Glutamatergic neuron (in vitro differentiated cells): Measurements from ENCODE around the gene PITX3. TPM values are rescaled to one million over a fixed set of nuclear protein-coding genes. Genes with fewer than 3 reads are reported as not detected.

ENCODE experiments used
- DNase-seq: peaks from one replicate; pipeline ENCODE4 v3.0.0; 2022
- H3K27ac Mint-ChIP-seq: one replicate; pipeline ENCODE4 v1.8.0; 2020; ENCODE audit warnings: mild to moderate bottlenecking, mixed read lengths, inconsistent platforms; ENCODE audit not compliant: unreplicated experiment
- H3K27me3 Mint-ChIP-seq: one replicate; pipeline ENCODE4 v1.8.0; 2020; ENCODE audit warnings: mild to moderate bottlenecking, moderate library complexity, mixed read lengths, inconsistent platforms; ENCODE audit not compliant: unreplicated experiment
- H3K36me3 Mint-ChIP-seq: one replicate; pipeline ENCODE4 v1.8.0; 2020; ENCODE audit warnings: mild to moderate bottlenecking, mixed read lengths, inconsistent platforms; ENCODE audit not compliant: unreplicated experiment
- H3K4me1 Mint-ChIP-seq: one replicate; pipeline ENCODE4 v1.8.0; 2020; ENCODE audit warnings: mild to moderate bottlenecking, low read depth, mixed read lengths, inconsistent platforms; ENCODE audit not compliant: unreplicated experiment
- H3K4me3 Mint-ChIP-seq: one replicate; pipeline ENCODE4 v1.8.0; 2020; ENCODE audit warnings: mild to moderate bottlenecking, mixed read lengths, inconsistent platforms; ENCODE audit not compliant: unreplicated experiment
- H3K9me3 Mint-ChIP-seq: one replicate; pipeline ENCODE4 v1.8.0; 2020; ENCODE audit warnings: mild to moderate bottlenecking, moderate library complexity, mixed read lengths, inconsistent platforms; ENCODE audit not compliant: unreplicated experiment
- CTCF ChIP-seq: fragments of 200-600 bp; sonication (generic); IDR thresholded peaks from one replicate; pipeline ENCODE4 v1.5.0; 2021; ENCODE audit not compliant: partially characterized antibody, unreplicated experiment
- total RNA-seq: library from RNA; stranded (reverse); fragmentation: NEBNext Ultra II Directional; extraction: Animal tissue kit (Norgen Biotek cat#: 25700); gene quantifications from one replicate; pipeline ENCODE4 v1.2.1, GENCODE V29; 2021; ENCODE audit not compliant: unreplicated experiment

The PITX3 gene
- total RNA-seq, 1 donor from 2014 or later, result not detected

DNA sequence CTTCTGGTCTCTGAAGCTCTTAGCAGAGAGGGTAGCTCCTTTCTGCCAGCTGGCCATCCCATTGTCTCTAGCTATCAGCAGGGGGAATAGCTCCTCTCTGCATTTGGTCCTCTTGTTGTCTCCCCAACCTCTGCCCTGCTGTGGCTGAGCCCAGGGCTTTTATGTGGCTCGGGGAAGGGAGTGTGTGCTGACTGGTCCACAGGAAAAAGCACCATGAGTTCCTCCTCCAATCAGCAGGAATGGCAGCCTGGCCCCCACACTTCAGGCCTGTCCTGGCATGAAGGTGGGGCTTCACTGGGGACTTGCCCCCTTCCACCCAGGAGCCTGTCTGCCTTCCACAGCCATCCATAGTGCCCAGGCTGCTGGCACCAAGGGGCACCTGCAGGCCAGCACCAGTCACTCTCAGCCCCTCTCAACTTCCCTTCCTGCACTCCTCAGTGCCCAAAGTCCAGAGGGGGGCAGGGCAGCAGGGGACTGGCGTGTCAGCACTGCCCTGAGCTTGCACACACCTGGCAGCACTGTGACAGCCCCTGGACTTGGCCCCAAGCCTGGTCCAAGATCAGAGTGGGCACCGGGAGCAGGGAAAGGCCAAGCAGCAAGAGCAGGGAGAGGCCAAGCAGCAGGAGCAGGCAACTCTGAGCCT, 52.9 kb downstream of the PITX3 start:
- Mint-ChIP-seq H3K36me3 (peaks cover 23% of the 10 kb centered on the region), H3K9me3 (peaks cover 13% of the 10 kb centered on the region), H3K4me1 (no peaks in the 10 kb centered on the region), H3K4me3 (no peak overlapping the region), H3K27me3 (no peaks in the 10 kb centered on the region), H3K27ac (no peak overlapping the region)
- no peak for TF ChIP-seq CTCF
- no peak for DNase-seq

DNA sequence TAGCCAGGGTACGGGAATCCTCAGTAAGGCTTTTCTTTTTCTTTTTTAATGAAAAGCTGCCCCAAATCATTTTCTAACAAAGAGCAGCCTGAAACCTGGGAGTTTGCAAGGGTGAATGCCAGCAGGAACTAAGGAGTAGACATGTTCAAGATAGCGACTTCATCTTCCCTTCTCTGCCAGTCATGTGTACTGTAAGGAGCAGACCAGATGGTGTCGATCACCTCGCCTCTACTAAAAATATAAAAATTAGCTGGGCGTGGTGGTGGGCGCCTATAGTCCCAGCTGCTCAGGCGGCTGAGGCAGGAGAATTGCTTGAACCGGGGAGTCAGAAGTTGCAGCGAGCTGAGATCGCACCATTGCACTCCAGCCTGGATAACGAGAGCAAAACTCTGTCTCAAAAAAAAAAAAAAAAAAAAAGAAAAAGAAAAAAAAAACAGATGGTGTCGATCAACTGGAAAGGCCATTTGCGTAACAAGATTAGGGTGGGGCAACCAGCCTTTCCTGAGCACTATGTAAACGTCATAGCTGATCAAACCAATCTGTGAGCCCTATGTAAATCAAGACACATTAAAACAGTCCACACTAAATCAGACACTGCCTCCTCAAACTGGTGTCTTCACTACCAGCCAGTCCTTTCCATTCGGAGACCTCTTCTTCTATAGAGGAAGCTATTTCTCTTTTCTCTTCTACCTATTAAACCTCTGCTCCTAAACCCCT, 55.3 kb downstream of the PITX3 start:
- no peak overlapping the region for H3K27ac Mint-ChIP-seq
- no peak for TF ChIP-seq CTCF
- H3K4me3 Mint-ChIP-seq, result no peak overlapping the region
- peaks cover 13% of the 10 kb centered on the region for H3K36me3 Mint-ChIP-seq
- no peak for DNase-seq
- no peaks in the 10 kb centered on the region for H3K4me1 Mint-ChIP-seq
- H3K9me3 Mint-ChIP-seq, result peaks cover 5% of the 10 kb centered on the region
- H3K27me3 Mint-ChIP-seq, result no peaks in the 10 kb centered on the region

DNA sequence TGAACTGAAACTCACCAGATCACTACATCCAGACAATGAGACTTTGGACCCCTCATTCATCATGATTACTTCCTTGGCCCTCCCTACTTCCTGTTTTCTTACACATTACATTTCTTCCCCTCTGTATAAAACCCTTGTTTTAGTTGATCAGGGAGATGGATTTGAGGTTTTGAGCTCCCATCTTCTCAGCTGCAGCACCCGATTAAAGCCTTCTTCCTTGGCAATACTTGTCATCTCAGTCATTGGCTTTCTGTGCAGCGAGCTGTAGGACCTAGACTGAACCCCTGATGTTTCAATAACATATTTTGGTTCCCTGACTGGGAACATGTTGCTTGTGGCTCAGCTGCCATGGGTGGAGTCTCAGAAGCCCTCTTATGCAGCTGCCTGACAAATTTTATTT, 56.0 kb downstream of the PITX3 start:
- Mint-ChIP-seq H3K36me3 (peaks cover 13% of the 10 kb centered on the region), H3K9me3 (peaks cover 5% of the 10 kb centered on the region), H3K27me3 (no peaks in the 10 kb centered on the region), H3K4me1 (no peaks in the 10 kb centered on the region), H3K4me3 (no peak overlapping the region), H3K27ac (no peak overlapping the region)
- no peak for DNase-seq
- TF ChIP-seq CTCF, result no peak

DNA sequence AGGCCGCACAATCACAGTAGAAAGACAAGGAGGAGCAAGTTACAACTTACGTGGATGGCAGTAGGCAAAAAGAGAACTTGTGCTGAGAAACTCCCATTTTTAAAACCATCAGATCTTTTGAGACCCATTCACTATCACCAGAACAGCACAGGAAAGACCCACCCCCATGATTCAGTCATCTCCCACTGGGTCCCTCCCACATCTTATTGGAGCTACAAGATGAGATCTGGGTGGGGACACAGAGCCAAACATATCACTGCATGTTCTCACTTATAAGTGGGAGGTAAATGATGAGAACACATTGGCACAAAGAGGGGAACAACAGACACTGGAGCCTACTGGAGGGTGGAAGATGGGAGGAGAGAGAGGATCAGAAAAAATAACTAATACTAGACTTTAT, 56.7 kb downstream of the PITX3 start:
- no peak for DNase-seq
- no peak overlapping the region for H3K27ac Mint-ChIP-seq
- no peak for TF ChIP-seq CTCF
- peaks cover 5% of the 10 kb centered on the region for H3K9me3 Mint-ChIP-seq
- no peak overlapping the region for H3K4me3 Mint-ChIP-seq
- H3K27me3 Mint-ChIP-seq, result no peaks in the 10 kb centered on the region
- H3K4me1 Mint-ChIP-seq, result no peaks in the 10 kb centered on the region
- peaks cover 13% of the 10 kb centered on the region for H3K36me3 Mint-ChIP-seq

Other genes with a start within 250 kb of the PITX3 start
- 48.1 TPM for gene ARMH3, start 185.3 kb downstream of the PITX3 start, total RNA-seq
- 22.1 TPM for gene HPS6, start 176.2 kb downstream of the PITX3 start, total RNA-seq
- gene LDB1, start 121.1 kb downstream of the PITX3 start, total RNA-seq, result 310 TPM
- gene PPRC1, start 108.5 kb downstream of the PITX3 start, total RNA-seq, result 21.6 TPM
- gene NOLC1, start 89.1 kb downstream of the PITX3 start, total RNA-seq, result 59.5 TPM
- not detected for gene ELOVL3, start 15.2 kb downstream of the PITX3 start, total RNA-seq
- 71.6 TPM for gene GBF1, start 4.0 kb upstream of the PITX3 start, total RNA-seq
- 7.5 TPM for gene NFKB2, start 154.2 kb upstream of the PITX3 start, total RNA-seq
- 88.5 TPM for gene PSD, start 177.3 kb upstream of the PITX3 start, total RNA-seq
- gene FBXL15, start 179.3 kb upstream of the PITX3 start, total RNA-seq, result 23.4 TPM
- 104 TPM for gene CUEDC2, start 191.1 kb upstream of the PITX3 start, total RNA-seq
- gene C10orf95, start 210.0 kb upstream of the PITX3 start, total RNA-seq, result not detected